22Rv1 (cell line): ENCODE measurements around the gene PRKCE.

ENCODE experiments used
- CTCF ChIP-seq: fragments of 450-650 bp; IDR thresholded peaks from 2 replicates; pipeline ENCODE4 v1.5.1; 2017; ENCODE audit warnings: mild to moderate bottlenecking
- ZFX ChIP-seq: fragments of 450-650 bp; IDR thresholded peaks from 2 replicates; pipeline ENCODE4 v1.6.1; 2017; ENCODE audit warnings: antibody characterized with exemption, borderline replicate concordance

- TF ChIP-seq CTCF (no peak), ZFX (no peak)
Measured at GRCh38 chr2:45715601-45716379, 64.3 kb downstream of the PRKCE start.
